Middle frontal gyrus (tissue), 1 donor: ENCODE results near the gene SLC4A2.
A peak's percentile ranks its signal among the peaks of the same experiment; 100 is the strongest.
"Not testable (repeated sequence)": the region's sequence is repeated elsewhere in the genome, so short reads cannot be mapped to it uniquely, and the experiment has no call there.

Experiments
- DNase-seq: peaks from one replicate; pipeline ENCODE4 v3.0.0-alpha.2; 2015; ENCODE audit warnings: low spot score; ENCODE audit errors: extremely low spot score

The SLC4A2 gene, protein sequence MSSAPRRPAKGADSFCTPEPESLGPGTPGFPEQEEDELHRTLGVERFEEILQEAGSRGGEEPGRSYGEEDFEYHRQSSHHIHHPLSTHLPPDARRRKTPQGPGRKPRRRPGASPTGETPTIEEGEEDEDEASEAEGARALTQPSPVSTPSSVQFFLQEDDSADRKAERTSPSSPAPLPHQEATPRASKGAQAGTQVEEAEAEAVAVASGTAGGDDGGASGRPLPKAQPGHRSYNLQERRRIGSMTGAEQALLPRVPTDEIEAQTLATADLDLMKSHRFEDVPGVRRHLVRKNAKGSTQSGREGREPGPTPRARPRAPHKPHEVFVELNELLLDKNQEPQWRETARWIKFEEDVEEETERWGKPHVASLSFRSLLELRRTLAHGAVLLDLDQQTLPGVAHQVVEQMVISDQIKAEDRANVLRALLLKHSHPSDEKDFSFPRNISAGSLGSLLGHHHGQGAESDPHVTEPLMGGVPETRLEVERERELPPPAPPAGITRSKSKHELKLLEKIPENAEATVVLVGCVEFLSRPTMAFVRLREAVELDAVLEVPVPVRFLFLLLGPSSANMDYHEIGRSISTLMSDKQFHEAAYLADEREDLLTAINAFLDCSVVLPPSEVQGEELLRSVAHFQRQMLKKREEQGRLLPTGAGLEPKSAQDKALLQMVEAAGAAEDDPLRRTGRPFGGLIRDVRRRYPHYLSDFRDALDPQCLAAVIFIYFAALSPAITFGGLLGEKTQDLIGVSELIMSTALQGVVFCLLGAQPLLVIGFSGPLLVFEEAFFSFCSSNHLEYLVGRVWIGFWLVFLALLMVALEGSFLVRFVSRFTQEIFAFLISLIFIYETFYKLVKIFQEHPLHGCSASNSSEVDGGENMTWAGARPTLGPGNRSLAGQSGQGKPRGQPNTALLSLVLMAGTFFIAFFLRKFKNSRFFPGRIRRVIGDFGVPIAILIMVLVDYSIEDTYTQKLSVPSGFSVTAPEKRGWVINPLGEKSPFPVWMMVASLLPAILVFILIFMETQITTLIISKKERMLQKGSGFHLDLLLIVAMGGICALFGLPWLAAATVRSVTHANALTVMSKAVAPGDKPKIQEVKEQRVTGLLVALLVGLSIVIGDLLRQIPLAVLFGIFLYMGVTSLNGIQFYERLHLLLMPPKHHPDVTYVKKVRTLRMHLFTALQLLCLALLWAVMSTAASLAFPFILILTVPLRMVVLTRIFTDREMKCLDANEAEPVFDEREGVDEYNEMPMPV

GRCh38 chr7:151059367-151060112 is at the start of gene SLC4A2:
Gene SLC4A2, plus strand, starts transcription at chr7:151059589. Its CDS starts 2,399 bp downstream, at chr7:151061988.
- peak; percentile 66 for DNase-seq

- DNase-seq: no peak
These were observed 49.4 kb upstream of the SLC4A2 start for GRCh38 chr7:151010037-151010306.

DNA sequence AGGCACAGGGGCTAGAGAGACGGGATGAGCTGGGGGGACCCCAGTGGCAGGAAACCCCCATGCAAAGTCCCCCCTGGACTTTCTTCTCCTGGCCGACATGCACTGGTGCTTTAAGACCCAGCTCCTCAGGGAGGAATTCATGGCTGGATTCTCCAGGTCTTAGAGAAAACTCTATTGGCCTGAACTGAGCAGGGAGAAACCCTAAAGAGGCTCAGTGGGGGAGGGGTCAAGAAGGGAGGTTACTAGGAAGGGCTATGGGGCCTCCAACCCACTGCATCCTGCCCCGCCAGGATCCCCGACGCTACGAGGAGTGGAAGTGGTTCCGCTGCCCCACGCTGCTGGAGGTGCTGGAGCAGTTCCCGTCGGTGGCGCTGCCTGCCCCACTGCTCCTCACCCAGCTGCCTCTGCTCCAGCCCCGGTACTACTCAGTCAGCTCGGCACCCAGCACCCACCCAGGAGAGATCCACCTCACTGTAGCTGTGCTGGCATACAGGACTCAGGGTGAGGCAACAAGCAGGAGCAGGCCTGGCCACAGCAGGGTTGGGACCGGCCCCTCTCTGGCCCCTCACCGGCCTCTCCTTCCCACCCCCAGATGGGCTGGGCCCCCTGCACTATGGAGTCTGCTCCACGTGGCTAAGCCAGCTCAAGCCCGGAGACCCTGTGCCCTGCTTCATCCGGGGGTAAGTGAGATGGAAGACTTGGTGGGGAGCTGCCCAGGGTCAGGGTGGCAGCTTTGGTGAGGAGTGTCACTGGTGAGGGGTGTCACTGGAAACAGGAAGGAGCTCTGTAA is 48.9 kb upstream of the SLC4A2 start:
- no peak for DNase-seq

GRCh38 chr7:151011097-151011409 is 48.3 kb upstream of the SLC4A2 start:
- no peak for DNase-seq

GRCh38 chr7:151011616-151012015 is 47.8 kb upstream of the SLC4A2 start:
- not testable (repeated sequence) for DNase-seq

GRCh38 chr7:151012031-151012692 is 47.2 kb upstream of the SLC4A2 start:
- DNase-seq: no peak

- DNase-seq: no peak
These were observed 46.5 kb upstream of the SLC4A2 start for GRCh38 chr7:151012911-151013347.

DNA sequence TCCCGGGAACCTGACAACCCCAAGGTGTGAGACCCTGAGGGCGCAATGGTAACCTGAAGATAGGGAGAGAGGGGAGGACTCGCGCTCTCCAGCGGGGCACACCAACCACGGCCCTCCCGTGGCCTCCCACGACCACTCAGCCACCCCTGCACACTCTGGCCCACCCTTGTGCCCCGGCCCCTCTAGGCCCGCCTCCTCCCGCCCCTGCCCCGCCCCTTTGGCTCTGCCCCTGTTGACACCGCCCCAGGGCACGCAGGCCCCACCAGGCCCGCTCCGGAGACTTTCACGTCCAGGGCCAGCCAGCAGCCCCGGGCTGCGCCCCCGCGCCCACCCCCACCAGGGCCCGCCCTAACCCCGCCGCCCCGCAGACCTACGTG is 46.0 kb upstream of the SLC4A2 start:
- no peak for DNase-seq

DNA sequence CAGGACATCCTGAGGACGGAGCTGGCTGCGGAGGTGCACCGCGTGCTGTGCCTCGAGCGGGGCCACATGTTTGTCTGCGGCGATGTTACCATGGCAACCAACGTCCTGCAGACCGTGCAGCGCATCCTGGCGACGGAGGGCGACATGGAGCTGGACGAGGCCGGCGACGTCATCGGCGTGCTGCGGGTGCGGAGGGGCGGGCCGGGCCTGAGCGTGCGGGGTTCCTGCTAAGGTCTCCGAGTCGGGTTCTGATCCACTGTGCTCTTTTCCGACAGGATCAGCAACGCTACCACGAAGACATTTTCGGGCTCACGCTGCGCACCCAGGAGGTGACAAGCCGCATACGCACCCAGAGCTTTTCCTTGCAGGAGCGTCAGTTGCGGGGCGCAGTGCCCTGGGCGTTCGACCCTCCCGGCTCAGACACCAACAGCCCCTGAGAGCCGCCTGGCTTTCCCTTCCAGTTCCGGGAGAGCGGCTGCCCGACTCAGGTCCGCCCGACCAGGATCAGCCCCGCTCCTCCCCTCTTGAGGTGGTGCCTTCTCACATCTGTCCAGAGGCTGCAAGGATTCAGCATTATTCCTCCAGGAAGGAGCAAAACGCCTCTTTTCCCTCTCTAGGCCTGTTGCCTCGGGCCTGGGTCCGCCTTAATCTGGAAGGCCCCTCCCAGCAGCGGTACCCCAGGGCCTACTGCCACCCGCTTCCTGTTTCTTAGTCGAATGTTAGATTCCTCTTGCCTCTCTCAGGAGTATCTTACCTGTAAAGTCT is 45.5 kb upstream of the SLC4A2 start:
- DNase-seq: peak; percentile 60

DNA sequence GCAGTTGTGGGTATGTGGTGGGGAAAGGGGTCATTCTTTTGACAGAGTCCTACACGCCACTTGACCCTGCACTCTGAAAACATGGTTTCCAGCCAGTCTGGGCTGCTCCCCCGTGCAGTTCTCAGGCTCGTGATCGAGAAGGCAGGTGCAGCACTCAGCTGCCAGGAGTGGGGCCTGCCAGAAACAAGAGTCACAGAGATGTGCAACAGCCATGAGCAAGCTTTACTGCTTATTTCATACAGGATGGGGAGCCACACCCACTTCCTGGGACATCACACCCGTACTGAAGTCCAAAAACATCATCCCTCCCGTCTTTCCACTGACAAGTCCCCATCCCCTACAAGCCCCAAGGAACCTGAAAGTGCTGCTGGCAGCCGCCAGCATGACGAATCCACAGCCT is 44.4 kb upstream of the SLC4A2 start:
- no peak for DNase-seq

DNA sequence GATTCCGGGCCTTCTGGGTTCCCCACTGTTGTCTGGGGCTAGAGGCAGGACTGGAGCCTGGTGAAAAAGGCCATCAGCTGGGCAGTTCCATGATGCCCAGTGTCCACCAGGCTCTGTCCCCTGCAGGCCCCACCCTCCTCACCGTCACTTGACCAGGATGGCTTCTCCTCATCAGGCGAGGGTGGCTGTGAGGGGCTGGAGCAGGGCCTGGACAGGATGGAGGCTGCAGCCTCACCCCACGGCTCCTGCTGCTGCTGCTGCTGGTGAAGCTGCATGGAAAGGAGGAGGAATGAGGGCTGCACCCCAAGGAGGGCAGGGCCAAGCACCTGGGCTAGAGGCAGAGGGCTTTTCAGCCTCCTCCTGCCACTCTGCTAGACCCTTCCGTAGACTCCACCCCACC is 43.4 kb upstream of the SLC4A2 start:
- no peak for DNase-seq

GRCh38 chr7:151016505-151016904 is 42.9 kb upstream of the SLC4A2 start:
- DNase-seq: no peak

- DNase-seq: no peak
These were observed 42.4 kb upstream of the SLC4A2 start for GRCh38 chr7:151016942-151017341.

- no peak for DNase-seq
These were observed 41.9 kb upstream of the SLC4A2 start for GRCh38 chr7:151017370-151017952.

DNA sequence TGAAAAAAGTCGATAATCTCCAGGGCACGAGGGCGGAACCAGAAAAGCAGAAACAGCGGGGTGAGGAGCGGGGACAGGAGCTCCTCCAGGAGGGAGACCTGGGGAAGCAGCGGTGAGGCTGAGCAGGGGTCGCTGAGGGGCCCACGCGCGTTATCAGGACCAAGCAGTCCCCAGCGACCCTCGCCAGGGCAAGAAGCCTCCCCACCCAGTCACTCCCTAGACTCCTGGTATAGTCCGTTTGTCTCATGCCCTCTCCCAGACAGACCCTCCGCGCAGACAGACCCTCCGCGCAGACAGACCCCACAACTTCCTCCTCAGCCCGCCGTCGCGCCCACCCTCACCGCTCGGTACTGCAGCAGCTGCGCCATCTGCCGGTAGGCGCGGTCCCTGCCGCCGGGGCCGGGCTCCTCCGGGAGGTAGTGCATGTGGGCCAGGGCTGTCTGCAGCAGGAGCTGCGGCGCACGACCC is 41.4 kb upstream of the SLC4A2 start:
- no peak for DNase-seq

- no peak for DNase-seq
These were observed 40.8 kb upstream of the SLC4A2 start for GRCh38 chr7:151018421-151019129.

DNA sequence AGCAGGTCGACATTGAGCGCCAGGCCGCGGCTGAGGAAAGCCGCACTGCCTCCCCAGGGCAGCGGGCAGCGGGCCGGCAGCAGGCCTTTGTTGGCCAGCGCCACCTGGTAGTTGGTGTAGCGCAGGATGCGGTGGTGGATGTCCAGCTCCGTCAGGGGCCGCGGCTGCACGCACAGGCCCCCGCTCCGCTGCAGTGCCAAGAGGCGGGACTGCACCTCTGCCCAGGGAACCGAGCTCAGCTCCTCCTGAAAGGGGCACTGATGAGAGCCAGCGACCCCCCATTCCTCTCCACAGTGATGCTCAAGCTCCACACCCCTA is 40.3 kb upstream of the SLC4A2 start:
- DNase-seq: no peak

- no peak for DNase-seq
These were observed 39.2 kb upstream of the SLC4A2 start for GRCh38 chr7:151020231-151020630.
